ENCODE results near the gene STRADA. TPM values are rescaled to one million over a fixed set of nuclear protein-coding genes. Genes with fewer than 3 reads are reported as not detected.

STRADA gene
- total RNA-seq, 2 donors from 2014 or later = 15.6 to 19.9 TPM

DNA sequence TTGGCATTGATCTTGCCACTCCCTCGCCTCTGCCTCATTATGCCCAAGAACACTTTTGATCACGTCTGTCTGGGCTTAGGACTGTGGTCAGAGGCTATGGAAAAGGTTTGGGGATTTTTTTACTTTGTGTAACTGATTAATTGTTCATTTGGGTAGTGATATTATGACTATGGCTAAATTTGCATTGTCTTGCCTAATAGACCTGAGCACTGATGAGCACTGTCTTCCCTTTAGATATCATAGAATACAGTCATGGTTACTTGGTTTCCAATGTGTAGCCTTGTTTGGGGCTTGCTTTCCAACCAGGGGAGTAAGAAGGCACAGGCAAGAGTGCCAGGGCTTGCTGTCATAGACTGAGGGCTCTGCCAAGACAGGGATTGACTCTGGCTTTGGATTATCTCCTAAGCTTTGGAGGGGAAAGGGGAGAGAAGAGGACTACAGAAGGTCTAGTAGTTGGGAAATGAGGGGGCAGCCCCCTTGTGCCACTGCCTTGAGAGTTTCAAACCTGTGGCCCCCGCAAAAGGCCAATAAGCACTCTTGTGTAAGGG lies 55.4 kb downstream of the STRADA start:
- H3K27ac ChIP-seq = no peak overlapping the region
- intact Hi-C loops (cut with DNase I) = no loop called here
- no peaks in the 10 kb centered on the region for H3K27me3 ChIP-seq
- TF ChIP-seq, protein P1, sequence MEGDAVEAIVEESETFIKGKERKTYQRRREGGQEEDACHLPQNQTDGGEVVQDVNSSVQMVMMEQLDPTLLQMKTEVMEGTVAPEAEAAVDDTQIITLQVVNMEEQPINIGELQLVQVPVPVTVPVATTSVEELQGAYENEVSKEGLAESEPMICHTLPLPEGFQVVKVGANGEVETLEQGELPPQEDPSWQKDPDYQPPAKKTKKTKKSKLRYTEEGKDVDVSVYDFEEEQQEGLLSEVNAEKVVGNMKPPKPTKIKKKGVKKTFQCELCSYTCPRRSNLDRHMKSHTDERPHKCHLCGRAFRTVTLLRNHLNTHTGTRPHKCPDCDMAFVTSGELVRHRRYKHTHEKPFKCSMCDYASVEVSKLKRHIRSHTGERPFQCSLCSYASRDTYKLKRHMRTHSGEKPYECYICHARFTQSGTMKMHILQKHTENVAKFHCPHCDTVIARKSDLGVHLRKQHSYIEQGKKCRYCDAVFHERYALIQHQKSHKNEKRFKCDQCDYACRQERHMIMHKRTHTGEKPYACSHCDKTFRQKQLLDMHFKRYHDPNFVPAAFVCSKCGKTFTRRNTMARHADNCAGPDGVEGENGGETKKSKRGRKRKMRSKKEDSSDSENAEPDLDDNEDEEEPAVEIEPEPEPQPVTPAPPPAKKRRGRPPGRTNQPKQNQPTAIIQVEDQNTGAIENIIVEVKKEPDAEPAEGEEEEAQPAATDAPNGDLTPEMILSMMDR (IDR thresholded peaks at IDR 0.05) = no peak
- H3K9me3 ChIP-seq = no peaks in the 10 kb centered on the region
- no peaks in the 10 kb centered on the region for H3K4me1 ChIP-seq
- peaks cover 8% of the 10 kb centered on the region for H3K36me3 ChIP-seq
- no peak overlapping the region for H3K9ac ChIP-seq (ENCODE audit: low read depth in 2 of 2, low read length in 2 of 2)
- no peak for DNase-seq
- H3K4me3 ChIP-seq = no peak overlapping the region

DNA sequence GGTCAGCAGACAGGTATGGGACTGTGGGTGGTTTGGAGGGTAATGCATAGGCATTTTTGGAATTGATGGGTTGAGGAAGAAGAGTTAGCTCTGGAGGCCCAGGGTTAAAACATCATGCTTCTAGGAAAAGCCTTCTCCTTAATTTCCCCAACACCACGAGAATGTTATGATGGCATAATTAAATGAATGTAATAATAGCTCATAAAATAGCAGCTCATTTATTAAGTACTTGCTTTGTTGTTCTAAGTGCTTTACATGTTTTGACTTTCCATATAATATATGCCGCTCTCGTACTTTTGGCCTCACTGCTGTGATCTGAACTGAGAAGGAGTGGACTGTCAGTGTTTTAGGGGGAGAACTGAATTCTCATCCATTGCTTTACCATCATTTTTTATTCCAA lies 56.0 kb downstream of the STRADA start:
- Histone ChIP-seq H3K4me1 (no peaks in the 10 kb centered on the region), H3K4me3 (no peak overlapping the region), H3K27me3 (no peaks in the 10 kb centered on the region), H3K9ac (ENCODE audit: low read depth in 2 of 2, low read length in 2 of 2) (no peak overlapping the region), H3K9me3 (no peaks in the 10 kb centered on the region), H3K27ac (no peak overlapping the region), H3K36me3 (peaks cover 8% of the 10 kb centered on the region)
- TF ChIP-seq, protein P1 (IDR thresholded peaks at IDR 0.05) = no peak
- intact Hi-C loops (cut with DNase I) = no loop called here
- no peak for DNase-seq

DNA sequence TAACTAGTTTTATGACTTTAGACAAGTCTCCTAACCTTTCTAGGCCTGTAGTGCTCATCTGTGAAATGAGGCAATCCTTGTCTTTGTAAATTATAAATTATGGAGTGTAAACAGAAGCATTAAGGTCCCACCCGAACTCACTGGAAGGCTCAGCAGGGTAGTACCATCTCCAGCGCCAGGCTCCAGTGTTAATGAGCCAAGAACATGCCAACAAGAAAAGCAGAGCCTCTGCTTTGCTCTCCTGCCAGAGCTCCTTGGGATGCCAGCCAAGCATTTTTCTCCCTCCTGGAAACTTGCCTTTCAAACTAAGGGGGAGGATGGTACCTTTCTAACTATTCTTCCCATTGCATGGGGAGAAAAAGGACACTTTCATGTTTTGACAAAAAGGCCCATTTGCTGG lies 56.6 kb downstream of the STRADA start:
- Histone ChIP-seq H3K27ac (no peak overlapping the region), H3K27me3 (no peaks in the 10 kb centered on the region), H3K9me3 (no peaks in the 10 kb centered on the region), H3K9ac (ENCODE audit: low read depth in 2 of 2, low read length in 2 of 2) (no peak overlapping the region), H3K4me3 (no peak overlapping the region), H3K4me1 (no peaks in the 10 kb centered on the region), H3K36me3 (peaks cover 6% of the 10 kb centered on the region)
- no peak for DNase-seq
- intact Hi-C loops (cut with DNase I) = no loop called here
- TF ChIP-seq, protein P1 (IDR thresholded peaks at IDR 0.05) = no peak

DNA sequence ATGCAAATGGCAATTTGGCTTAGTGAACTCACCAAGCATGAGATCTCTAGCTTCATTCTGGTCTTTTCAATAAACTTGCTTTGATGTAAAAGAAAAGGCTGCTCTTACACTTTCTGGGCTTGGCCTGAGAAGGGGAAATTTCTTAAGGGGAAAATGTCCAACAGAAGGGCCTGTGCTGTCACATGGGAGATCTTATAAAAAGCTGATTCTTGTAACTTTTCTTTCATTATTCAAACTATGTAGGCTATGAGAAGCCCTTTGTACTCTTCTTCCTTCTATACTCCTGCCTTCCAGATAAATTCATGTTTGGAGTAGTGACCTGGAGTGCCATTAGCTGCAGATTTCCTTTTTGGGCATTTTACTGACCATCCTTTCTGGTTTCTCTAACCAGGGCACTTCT lies 58.6 kb downstream of the STRADA start:
- no peak overlapping the region for H3K4me3 ChIP-seq
- H3K27ac ChIP-seq = no peak overlapping the region
- no peak overlapping the region for H3K9ac ChIP-seq (ENCODE audit: low read depth in 2 of 2, low read length in 2 of 2)
- H3K9me3 ChIP-seq = no peaks in the 10 kb centered on the region
- DNase-seq = no peak
- TF ChIP-seq, protein P1 (IDR thresholded peaks at IDR 0.05) = no peak
- intact Hi-C loops (cut with DNase I) = no loop called here
- H3K36me3 ChIP-seq = no peaks in the 10 kb centered on the region
- H3K27me3 ChIP-seq = no peaks in the 10 kb centered on the region
- H3K4me1 ChIP-seq = no peaks in the 10 kb centered on the region

DNA sequence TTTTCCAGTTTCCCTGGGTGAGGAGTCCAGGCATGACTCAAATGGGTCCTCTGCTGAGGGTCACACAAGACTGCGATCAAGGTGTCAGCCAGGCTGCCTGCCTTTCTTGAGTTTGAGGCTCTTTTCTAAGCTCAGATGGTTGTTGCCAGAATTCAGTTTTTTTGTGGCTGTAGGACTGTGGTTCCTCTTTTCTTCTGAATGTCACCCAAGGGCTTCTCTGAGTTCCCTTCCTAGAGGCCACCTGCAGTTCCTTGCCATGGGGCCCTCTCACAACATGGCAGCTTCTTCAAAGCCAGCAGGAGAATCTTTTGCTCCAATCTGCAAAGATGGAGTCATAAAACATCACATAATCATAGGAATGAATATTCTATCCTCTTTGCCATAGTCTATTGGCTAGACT lies 59.2 kb downstream of the STRADA start:
- DNase-seq = no peak
- intact Hi-C loops (cut with DNase I) = no loop called here
- Histone ChIP-seq H3K4me3 (no peak overlapping the region), H3K4me1 (no peaks in the 10 kb centered on the region), H3K27ac (no peak overlapping the region), H3K27me3 (no peaks in the 10 kb centered on the region), H3K9ac (ENCODE audit: low read depth in 2 of 2, low read length in 2 of 2) (no peak overlapping the region), H3K36me3 (no peaks in the 10 kb centered on the region), H3K9me3 (no peaks in the 10 kb centered on the region)
- TF ChIP-seq, protein P1 (IDR thresholded peaks at IDR 0.05) = no peak

All from colonic mucosa (tissue), 4 donors.